ENCODE results near the gene TMEM218.
"Not testable (repeated sequence)": the region's sequence is repeated elsewhere in the genome, so short reads cannot be mapped to it uniquely, and the experiment has no call there.

The TMEM218 gene

GRCh38 chr11:125089481-125089880, 21.9 kb downstream of the TMEM218 start:
- ATAC-seq, result not testable (repeated sequence)

- ATAC-seq, result no peak
Measured at GRCh38 chr11:125088576-125089455, 22.6 kb downstream of the TMEM218 start.

GRCh38 chr11:125088123-125088522, 23.3 kb downstream of the TMEM218 start:
- ATAC-seq, result no peak

GRCh38 chr11:125086633-125087296, 24.7 kb downstream of the TMEM218 start:
- ATAC-seq, result no peak

- ATAC-seq, result no peak
Measured at GRCh38 chr11:125085301-125086081, 25.9 kb downstream of the TMEM218 start.

- ATAC-seq, result no peak
Measured at GRCh38 chr11:125084761-125085231, 26.6 kb downstream of the TMEM218 start.

GRCh38 chr11:125084057-125084416, 27.4 kb downstream of the TMEM218 start:
- ATAC-seq, result no peak

- no peak for ATAC-seq
Measured at GRCh38 chr11:125083312-125084056, 27.9 kb downstream of the TMEM218 start.

- ATAC-seq, result no peak
Measured at GRCh38 chr11:125082611-125083311, 28.7 kb downstream of the TMEM218 start.

- ATAC-seq, result no peak
Measured at GRCh38 chr11:125082040-125082439, 29.4 kb downstream of the TMEM218 start.

- ATAC-seq, result no peak
Measured at GRCh38 chr11:125081098-125081798, 30.2 kb downstream of the TMEM218 start.

GRCh38 chr11:125080531-125080911, 30.9 kb downstream of the TMEM218 start:
- no peak for ATAC-seq

GRCh38 chr11:125079878-125080530, 31.4 kb downstream of the TMEM218 start:
- no peak for ATAC-seq

GRCh38 chr11:125079151-125079877, 32.1 kb downstream of the TMEM218 start:
- ATAC-seq, result no peak

GRCh38 chr11:125078516-125079140, 32.8 kb downstream of the TMEM218 start:
- ATAC-seq, result no peak

GRCh38 chr11:125078016-125078415, 33.4 kb downstream of the TMEM218 start:
- ATAC-seq, result no peak

- ATAC-seq, result no peak
Measured at GRCh38 chr11:125076378-125076945, 35.0 kb downstream of the TMEM218 start.

GRCh38 chr11:125075900-125076317, 35.5 kb downstream of the TMEM218 start:
- ATAC-seq, result no peak

- no peak for ATAC-seq
Measured at GRCh38 chr11:125075242-125075625, 36.2 kb downstream of the TMEM218 start.
